ENCODE data around the gene IGLL5. TPM values are rescaled to one million over a fixed set of nuclear protein-coding genes. Genes with fewer than 3 reads are reported as not detected.

Gene IGLL5
- total RNA-seq, 1 experiment from 2014 or later: 1.0 TPM

DNA sequence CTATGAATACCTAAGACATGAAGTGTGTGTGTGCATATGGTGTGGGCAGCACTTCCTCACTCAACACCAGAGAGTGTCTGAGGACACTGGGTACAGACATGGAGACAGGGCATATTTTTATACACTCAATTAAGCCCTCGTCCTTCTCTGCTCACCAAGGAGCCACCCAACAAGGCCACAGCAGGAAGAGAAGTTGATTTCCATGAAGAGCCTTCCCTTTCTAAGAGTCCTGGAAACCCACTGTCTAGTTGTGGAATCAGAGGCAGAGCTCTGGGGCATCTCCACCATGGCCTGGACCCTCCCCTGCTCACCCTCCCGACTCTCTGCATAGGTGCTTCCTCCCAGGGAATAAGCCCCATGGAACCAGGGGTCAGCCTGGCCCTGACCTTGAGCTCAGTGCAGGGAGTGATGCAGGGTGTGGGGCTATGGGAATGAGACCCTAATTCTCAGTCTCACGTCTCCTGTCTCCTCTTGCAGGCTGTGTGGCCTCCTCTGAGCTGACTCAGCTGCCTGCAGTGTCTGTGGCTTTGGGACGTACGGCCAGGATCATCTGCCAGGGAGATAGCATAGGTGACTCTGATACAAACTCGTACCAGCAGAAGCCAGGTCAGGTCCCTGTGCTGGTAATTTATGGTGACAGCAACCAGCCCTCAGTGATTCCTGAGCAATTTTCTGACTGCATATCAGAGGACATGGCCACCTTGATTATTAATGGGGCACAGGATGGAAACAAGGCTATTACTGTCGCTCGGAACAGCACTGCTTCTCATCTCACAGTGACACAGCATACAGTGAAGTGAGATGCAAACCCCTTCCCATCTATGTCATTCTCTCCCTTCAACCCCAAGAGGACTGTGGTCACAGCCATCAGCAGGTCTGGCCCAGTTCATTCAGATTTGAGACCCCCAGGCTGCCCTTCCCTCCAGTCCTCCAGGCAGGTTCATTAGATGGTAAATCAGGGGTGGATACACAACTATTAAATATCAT, 14.6 kb upstream of the IGLL5 start:
- Histone ChIP-seq H3K27ac (no peak overlapping the region), H3K27me3 (no peaks in the 10 kb centered on the region), H3K4me1 (peaks cover 5% of the 10 kb centered on the region; the same call in 1 of the 2 replicates), H3K9me3 (replicated peaks) (no peaks in the 10 kb centered on the region; the same call in 1 of the 2 replicates), H3K36me3 (no peaks in the 10 kb centered on the region), H3K4me3 (no peak overlapping the region)
- DNase-seq: no peak

DNA sequence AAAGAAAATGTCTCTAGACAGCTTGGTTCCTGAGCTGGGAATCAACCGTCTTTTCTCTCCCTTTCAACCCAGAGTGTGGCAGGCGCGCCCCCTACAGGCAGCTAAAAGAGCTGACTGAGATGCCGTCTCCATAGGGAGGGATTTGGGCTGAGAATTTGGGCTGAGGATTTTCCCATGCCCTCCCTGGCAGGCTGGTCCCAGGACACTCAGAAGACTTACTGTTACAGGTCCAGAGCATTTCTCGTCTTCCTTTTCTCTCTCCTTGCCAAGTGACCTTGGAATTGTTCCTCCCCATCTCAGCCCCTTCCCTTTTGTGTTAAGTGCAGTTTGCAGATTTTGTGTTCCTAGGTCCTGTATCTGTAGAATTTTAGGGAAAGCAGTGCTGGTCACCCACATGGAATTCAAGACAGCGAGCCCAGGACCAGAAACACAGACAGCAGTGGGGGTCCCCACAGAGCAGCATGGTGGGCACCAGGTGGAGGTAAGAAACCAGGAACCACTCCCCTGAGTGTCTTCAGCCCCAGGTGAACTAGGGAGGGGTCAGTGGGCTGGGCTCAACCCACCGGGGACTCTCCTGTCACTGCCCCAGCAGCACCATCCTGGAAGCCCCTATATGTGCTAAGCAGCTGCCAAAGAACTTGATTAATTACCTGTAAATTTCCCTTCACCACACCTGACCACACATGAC, 9.9 kb upstream of the IGLL5 start:
- no peaks in the 10 kb centered on the region for H3K36me3 ChIP-seq
- no peak overlapping the region for H3K4me3 ChIP-seq
- peak in 1 of 2 experiments; percentile 66 for DNase-seq
- H3K27ac ChIP-seq: no peak overlapping the region
- no peaks in the 10 kb centered on the region for H3K9me3 ChIP-seq (replicated peaks)
- H3K4me1 ChIP-seq: peaks cover 5% of the 10 kb centered on the region; the same call in 1 of the 2 replicates
- no peaks in the 10 kb centered on the region for H3K27me3 ChIP-seq

DNA sequence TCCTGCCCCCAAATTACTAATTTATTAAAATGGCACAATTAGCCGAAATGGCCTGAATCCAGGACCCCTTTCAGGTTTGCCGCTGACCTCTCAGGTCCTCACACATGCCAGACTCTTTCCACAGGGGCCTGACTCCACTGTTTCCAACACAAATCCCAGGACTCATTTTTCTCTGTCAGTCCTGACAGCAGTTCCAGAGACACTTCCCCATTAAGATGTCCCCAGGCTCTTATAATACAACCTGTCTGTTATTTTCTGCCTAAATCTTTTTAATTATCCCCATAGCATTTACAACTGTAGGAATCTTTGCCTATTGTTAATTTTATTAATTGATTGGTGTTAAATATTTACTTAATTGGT, 9.4 kb upstream of the IGLL5 start:
- no peak for DNase-seq
- H3K4me3 ChIP-seq: no peak overlapping the region

DNA sequence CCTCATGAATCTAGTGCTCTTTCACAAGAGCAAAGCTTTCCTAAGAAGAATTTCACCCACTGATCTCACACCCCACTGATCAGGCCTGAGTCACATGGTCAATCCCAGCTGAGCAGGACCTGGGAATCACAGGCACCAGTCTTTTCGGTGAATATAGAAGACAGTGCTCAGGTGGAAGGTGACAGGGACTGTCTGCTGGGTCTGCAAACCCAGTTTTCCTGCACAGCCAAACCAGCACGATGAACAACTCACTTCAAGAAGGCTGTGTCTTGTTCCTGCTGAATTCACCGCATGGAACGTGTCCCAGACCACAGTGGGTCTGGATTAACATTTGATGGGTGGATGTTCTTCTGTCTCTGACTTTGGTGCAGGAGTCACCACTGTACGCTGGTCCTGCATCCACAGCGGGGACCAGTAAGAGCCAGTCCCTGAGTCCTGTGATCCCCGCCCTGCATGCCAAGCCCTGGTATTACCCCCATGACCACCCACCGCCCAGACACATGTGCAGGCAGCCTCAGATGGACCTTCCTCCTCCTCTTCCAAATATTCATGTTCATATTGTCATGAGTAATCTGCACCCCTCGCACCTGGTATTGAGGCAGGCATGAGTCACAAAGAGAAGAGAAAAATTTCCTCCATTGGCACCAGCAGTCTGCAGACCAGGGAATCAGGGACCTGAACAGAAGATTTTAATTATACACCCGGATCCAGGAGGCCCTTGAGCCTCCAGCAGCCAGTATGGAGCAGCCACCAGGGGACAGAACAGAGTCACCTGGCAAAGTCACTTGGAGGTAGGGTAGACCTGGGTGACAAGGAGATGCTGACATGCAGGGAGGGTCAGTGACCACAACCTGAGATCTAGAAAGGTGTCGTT, 8.6 kb upstream of the IGLL5 start:
- Histone ChIP-seq H3K4me3 (no peak overlapping the region), H3K4me1 (peaks cover 13% of the 10 kb centered on the region), H3K27me3 (no peaks in the 10 kb centered on the region), H3K27ac (no peak overlapping the region), H3K9me3 (replicated peaks) (no peaks in the 10 kb centered on the region), H3K36me3 (no peaks in the 10 kb centered on the region)
- DNase-seq: no peak

More for the DNA sequence above, 9.4 kb upstream of the IGLL5 start:
- H3K9me3 ChIP-seq (replicated peaks): no peaks in the 10 kb centered on the region
- H3K27ac ChIP-seq: no peak overlapping the region
- no peaks in the 10 kb centered on the region for H3K36me3 ChIP-seq
- peaks cover 5% of the 10 kb centered on the region; the same call in 1 of the 2 replicates for H3K4me1 ChIP-seq
- H3K27me3 ChIP-seq: no peaks in the 10 kb centered on the region

DNA sequence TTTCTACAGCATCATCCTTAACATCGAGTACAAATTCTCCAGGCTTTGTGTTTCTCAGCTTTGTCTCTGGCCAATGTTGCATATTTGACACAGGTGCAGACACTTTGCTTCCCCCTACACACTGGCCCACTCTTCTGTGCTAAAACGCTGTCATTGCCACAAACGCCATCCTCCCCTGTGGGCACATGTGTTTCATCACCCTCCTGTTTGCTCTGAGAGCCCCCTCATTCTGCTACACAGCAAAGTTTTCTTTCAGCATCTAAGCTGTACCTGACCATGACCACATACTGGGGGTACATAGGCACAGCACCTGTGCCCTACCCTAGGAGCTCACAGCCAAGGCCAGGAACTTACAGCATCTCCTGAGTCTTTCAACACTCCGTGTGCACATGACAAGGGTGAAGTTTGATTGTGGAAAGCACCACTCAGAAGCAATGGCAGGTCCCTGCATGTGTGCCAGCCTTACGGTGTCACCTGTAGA, 7.9 kb upstream of the IGLL5 start:
- no peaks in the 10 kb centered on the region for H3K27me3 ChIP-seq
- H3K36me3 ChIP-seq: no peaks in the 10 kb centered on the region
- peaks cover 20% of the 10 kb centered on the region for H3K4me1 ChIP-seq
- no peak for DNase-seq
- no peak overlapping the region for H3K4me3 ChIP-seq
- no peaks in the 10 kb centered on the region for H3K9me3 ChIP-seq (replicated peaks)
- H3K27ac ChIP-seq: no peak overlapping the region

DNA sequence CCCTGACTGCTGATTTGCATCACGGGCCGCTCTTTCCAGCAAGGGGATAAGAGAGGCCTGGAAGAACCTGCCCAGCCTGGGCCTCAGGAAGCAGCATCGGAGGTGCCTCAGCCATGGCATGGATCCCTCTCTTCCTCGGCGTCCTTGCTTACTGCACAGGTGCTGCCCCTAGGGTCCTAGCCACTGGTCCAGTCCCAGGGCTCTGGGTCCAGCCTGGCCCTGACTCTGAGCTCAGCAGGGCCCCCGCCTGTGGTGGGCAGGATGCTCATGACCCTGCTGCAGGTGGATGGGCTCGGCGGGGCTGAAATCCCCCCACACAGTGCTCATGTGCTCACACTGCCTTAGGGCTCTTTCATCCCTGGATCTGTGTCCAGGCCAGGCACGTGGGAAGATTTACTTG, 7.0 kb upstream of the IGLL5 start:
- Histone ChIP-seq H3K27ac (no peak overlapping the region), H3K4me3 (no peak overlapping the region), H3K9me3 (replicated peaks) (no peaks in the 10 kb centered on the region), H3K4me1 (peaks cover 26% of the 10 kb centered on the region), H3K27me3 (no peaks in the 10 kb centered on the region), H3K36me3 (no peaks in the 10 kb centered on the region)
- DNase-seq: no peak

DNA sequence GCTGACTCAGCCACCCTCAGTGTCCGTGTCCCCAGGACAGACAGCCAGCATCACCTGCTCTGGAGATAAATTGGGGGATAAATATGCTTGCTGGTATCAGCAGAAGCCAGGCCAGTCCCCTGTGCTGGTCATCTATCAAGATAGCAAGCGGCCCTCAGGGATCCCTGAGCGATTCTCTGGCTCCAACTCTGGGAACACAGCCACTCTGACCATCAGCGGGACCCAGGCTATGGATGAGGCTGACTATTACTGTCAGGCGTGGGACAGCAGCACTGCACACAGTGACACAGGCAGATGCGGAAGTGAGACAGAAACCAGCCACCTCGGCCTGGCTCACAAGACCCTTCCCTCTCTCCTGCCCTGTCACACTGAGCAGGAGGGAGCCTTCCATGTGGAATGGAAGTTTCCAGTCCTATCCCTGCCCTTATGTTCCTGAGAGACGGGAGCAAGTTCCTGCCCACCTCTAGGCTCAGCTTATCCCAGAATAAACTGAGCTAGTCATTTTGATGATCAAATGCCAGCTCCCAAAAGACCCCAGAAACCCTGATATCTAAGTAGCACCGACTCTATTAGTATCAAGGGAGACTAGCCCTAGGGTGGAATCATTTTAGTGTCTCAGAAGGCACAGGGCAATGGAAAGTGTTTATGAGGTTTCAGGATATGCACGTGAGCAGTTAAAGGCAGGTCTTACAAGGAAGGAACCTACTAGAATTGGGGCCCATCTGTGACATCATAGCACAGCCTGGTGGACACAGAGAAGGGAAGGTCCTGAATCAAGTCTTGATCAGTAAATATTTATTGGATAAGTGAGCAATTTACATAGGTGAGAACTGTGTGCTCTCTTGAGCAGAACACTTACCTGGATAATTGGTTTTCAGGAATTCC, 6.3 kb upstream of the IGLL5 start:
- no peak for DNase-seq
- H3K4me3 ChIP-seq: no peak overlapping the region
- H3K36me3 ChIP-seq: no peaks in the 10 kb centered on the region
- H3K4me1 ChIP-seq: peaks cover 31% of the 10 kb centered on the region
- no peaks in the 10 kb centered on the region for H3K27me3 ChIP-seq
- H3K9me3 ChIP-seq (replicated peaks): no peaks in the 10 kb centered on the region
- no peak overlapping the region for H3K27ac ChIP-seq

DNA sequence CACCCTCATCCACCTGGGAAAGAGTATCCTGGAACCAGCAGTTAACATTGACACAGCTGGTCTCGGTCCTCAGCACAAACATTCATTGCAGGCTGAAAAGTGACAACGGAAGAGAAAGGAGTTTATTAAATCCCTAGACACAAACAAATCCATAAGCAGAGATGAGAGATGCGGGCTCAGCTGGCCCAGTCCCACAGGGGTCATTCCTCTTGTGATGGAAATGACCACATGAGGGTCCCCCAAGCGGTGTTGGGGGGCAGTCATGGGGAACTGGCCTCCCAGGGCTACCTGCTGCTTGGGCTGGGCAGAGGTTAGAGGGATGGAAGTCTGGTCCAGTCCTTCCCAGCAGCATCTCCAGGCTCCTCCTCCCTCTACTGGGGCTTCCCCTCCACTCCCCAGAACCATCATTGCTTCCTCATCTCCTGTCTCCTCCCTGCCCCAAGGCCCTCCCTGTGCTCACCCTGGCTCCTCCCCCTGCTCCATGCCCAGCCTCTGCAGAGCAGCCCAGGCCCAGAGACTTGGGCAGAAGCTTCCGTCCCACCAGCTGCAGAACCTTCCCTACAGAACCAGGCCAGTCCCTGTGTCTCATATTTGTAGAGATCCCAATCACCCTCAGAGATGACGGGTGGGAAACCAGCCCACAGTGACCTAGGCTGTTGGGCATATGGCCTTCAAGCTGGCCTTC, 5.4 kb upstream of the IGLL5 start:
- Histone ChIP-seq H3K36me3 (no peaks in the 10 kb centered on the region), H3K27ac (no peak overlapping the region), H3K9me3 (replicated peaks) (no peaks in the 10 kb centered on the region), H3K27me3 (no peaks in the 10 kb centered on the region), H3K4me1 (peaks cover 29% of the 10 kb centered on the region), H3K4me3 (no peak overlapping the region)
- DNase-seq: no peak

DNA sequence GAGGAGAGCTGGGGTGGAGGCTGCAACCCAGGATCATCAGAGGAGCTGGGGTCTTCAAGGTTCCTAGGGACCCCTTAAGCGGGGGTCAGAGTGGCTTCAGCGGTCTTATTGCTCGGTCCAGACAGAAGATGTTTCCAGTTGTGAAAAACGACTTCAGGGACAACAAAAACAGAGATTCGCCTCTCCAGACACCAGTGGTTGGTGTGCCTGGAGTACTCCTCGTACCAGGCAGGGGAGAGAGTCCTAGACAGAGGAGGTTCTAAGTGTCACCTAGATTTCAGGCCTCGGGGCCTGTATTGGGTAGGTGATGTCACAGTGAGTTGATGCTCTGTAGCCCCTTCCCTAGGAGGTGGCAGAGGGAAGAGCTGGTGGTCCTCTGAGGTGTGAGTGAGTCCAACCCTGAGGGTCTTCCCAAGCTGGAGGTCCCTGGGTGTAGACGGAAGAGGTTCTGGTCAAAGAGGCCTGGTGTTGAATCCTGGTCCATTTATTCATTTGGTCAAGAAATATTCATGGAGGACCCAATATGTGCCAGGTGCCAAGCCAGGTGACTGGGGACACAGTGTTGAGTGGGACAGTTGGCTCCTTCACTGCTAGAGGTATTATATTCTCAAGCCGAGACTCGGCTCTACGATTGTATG, 4.4 kb upstream of the IGLL5 start:
- Histone ChIP-seq H3K4me3 (no peak overlapping the region), H3K4me1 (peaks cover 27% of the 10 kb centered on the region), H3K27me3 (no peaks in the 10 kb centered on the region), H3K27ac (no peak overlapping the region), H3K36me3 (no peaks in the 10 kb centered on the region), H3K9me3 (replicated peaks) (no peaks in the 10 kb centered on the region)
- no peak for DNase-seq

DNA sequence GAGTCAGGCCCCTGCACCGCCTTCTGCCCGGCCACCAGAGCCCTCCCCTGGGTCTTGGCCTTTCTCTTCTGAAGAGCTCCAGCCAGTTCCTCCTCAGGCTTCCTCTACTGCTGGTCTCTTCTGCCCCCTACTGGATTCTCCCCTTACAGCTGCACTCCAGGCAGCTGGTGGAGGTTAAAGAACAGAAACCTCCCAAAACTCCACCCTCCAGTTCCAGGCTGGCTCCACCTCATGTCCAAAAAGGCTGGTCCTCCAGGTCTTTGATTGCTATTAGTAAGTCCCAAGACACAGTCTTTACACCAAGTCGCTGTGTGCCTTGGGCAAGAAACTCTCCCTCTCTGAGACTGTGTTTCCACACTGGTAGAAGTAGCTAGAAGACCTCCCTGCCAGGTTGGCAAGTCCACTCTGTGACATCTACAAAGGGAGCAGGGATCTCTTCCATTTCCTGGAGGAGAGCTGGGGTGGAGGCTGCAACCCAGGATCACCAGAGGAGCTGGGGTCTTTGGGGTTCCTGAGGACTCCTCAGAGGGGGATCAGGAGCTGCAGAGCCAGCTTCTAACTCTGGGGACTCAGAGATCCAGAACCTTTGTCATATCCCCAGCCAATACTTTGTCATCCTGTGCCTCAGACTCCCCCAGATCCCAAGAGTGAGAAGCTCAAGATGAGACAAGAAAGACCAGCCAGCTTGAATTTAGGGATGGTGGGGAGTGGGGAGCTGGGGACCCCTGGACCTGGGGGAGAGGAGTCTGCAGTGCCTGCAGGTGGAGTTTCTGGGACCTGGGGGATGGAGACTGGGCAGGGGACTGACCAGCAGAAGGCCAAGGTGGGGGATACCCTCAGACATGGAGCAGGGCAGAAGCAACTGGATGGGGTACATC, 3.4 kb upstream of the IGLL5 start:
- H3K4me1 ChIP-seq: peaks cover 27% of the 10 kb centered on the region
- DNase-seq: peak; percentile 88 to 96
- H3K36me3 ChIP-seq: no peaks in the 10 kb centered on the region
- H3K27ac ChIP-seq: peak overlapping the region; percentile 77
- no peak overlapping the region for H3K4me3 ChIP-seq
- H3K27me3 ChIP-seq: no peaks in the 10 kb centered on the region
- no peaks in the 10 kb centered on the region for H3K9me3 ChIP-seq (replicated peaks)

DNA sequence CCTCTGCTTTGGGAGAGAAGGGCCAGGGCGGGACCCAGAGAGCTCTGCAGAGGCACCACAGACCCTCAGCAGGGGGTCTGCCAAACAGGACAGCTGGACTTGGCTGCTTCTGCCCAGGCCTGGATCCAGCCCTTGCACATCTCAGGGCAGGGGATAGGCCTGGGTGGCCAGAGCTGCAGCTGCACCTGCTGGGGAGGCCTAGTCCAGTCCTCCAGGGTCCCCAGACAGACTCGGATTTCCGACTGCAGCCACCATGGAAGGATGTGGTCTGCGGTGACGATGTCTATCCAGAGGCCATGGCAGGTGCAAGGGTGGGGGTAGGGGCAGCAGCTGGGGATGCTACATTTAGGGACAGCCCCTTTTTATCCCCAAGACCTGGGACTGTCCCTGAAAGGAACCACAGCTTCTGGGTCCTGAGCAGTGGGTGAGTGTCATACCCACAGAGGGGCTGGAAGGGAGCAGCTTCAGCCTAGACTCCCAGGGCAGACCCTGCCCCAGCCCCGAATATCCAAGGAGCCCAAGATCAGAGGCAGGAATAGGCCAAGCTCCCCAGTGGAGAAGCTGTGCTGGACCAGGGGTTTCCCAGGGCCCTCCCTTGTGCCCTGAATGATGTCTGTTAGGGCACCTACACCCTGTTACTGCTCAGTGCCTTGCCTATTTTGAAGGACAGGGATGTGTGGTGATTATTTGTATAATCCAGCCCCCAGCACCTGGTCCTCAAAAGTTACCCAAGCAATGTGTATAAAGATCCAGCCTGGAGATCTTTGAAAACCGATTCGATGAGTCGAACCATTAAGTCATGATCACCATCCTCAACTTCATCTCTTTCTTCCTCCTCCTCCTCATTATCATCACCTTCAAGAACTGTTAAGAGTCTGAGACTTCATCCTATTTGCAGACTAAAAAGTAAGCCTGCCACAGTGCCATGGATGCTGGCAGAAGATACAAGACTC, 2.5 kb upstream of the IGLL5 start:
- Histone ChIP-seq H3K36me3 (no peaks in the 10 kb centered on the region), H3K9me3 (replicated peaks) (no peaks in the 10 kb centered on the region), H3K4me1 (peaks cover 27% of the 10 kb centered on the region), H3K27ac (peak overlapping the region; percentile 77), H3K27me3 (no peaks in the 10 kb centered on the region), H3K4me3 (no peak overlapping the region)
- DNase-seq: peak; percentile 98 to 99

Data from SJCRH30 (cell line).